ENCODE results near the gene RXRA.

- TF ChIP-seq ZNF329 (CRISPR knock-in tag; IDR thresholded peaks at IDR 0.05; ENCODE audit: low read depth) (no peak), EZH2 (conservative IDR thresholded peaks at IDR 0.05; ENCODE audit: low read depth, low read length) (no peak), GATAD2A (CRISPR knock-in tag; IDR thresholded peaks at IDR 0.05) (no peak), ZBTB8A (CRISPR knock-in tag; IDR thresholded peaks at IDR 0.05; ENCODE audit: borderline replicate concordance, low read depth) (no peak), REST (IDR thresholded peaks at IDR 0.05; ENCODE audit: borderline replicate concordance in 1 of 2, low read depth in 1 of 2, low read length in 2 of 2) (no peak), PREB (CRISPR knock-in tag; IDR thresholded peaks at IDR 0.05) (no peak), MAX (IDR thresholded peaks at IDR 0.05) (no peak), ZNF253 (CRISPR knock-in tag; IDR thresholded peaks at IDR 0.05; ENCODE audit: borderline replicate concordance) (no peak), ZNF644 (CRISPR knock-in tag; IDR thresholded peaks at IDR 0.05; ENCODE audit: low read depth) (no peak), ZNF740 (CRISPR knock-in tag; IDR thresholded peaks at IDR 0.05) (no peak), ZBTB26 (CRISPR knock-in tag; IDR thresholded peaks at IDR 0.05; ENCODE audit: borderline replicate concordance) (no peak)
Observed at GRCh38 chr9:134462318-134462717, 136.1 kb downstream of the RXRA start.
